Spleen (tissue), 11 donors: Measurements from ENCODE around the gene MMP15. TPM values are rescaled to one million over a fixed set of nuclear protein-coding genes. Genes with fewer than 3 reads are reported as not detected.
"Not testable (repeated sequence)": the region's sequence is repeated elsewhere in the genome, so short reads cannot be mapped to it uniquely, and the experiment has no call there.

Experiments
- DNase-seq: peaks from one replicate; pipeline ENCODE4 v3.0.0-alpha.2; 2020
- H3K27ac ChIP-seq, 8 donors: fragments of 200-600 bp; sonication (generic) in 7 of 8; 1 replicate in 4 of 8; 2 replicates in 4 of 8; pipeline versions ENCODE4 v1.5.0 to v1.8.0; 2016 to 2021; ENCODE audit warnings: inconsistent platforms in 4 of 8, mild to moderate bottlenecking in 4 of 8, moderate library complexity in 1 of 8
- H3K27me3 ChIP-seq, 7 donors: fragments of 200-600 bp; sonication (generic) in 6 of 7; replicated peaks in 1 of 7; 1 replicate in 4 of 7; 2 replicates in 3 of 7; pipeline versions ENCODE4 v1.5.0 to v1.8.0; 2016 to 2021; ENCODE audit warnings: inconsistent platforms in 3 of 7, mild to moderate bottlenecking in 1 of 7
- H3K36me3 ChIP-seq, 6 donors: fragments of 200-600 bp; sonication (generic) in 5 of 6; 1 replicate in 4 of 6; 2 replicates in 2 of 6; pipeline versions ENCODE4 v1.5.0 to v1.8.0; 2016 to 2021; ENCODE audit warnings: inconsistent platforms in 2 of 6
- H3K4me1 ChIP-seq, 6 donors: fragments of 200-600 bp; sonication (generic) in 5 of 6; 1 replicate in 3 of 6; 2 replicates in 3 of 6; pipeline versions ENCODE4 v1.5.0 to v1.8.0; 2016 to 2021; ENCODE audit warnings: inconsistent platforms in 3 of 6
- H3K4me3 ChIP-seq, 8 donors: fragments of 200-600 bp; sonication (generic) in 7 of 8; 1 replicate in 4 of 8; 2 replicates in 4 of 8; pipeline versions ENCODE4 v1.5.0 to v1.8.0; 2016 to 2021; ENCODE audit warnings: inconsistent platforms in 4 of 8, mild to moderate bottlenecking in 4 of 8, moderate library complexity in 2 of 8
- H3K9me3 ChIP-seq, 8 donors: fragments of 200-600 bp; sonication (generic) in 7 of 8; 1 replicate in 4 of 8; 2 replicates in 4 of 8; pipeline versions ENCODE4 v1.5.0 to v1.8.0; 2016 to 2021; ENCODE audit warnings: inconsistent platforms in 4 of 8
- POLR2A ChIP-seq, 3 donors: fragments of 450-650 bp; IDR thresholded peaks; one replicate each; pipeline ENCODE4 v1.5.1; 2017; ENCODE audit warnings: antibody characterized with exemption in 3 of 3, mild to moderate bottlenecking in 1 of 3
- POLR2AphosphoS5 ChIP-seq, 3 donors: sonication (generic); formaldehyde crosslinking; IDR thresholded peaks; one replicate each; pipeline ENCODE4 v1.5.1; 2017; ENCODE audit warnings: antibody characterized with exemption in 3 of 3
- WGBS, 5 donors: extraction: QIAGEN DNeasy Blood & Tissue Kit in 3 of 5; methylation state at CpG; one replicate each; pipeline versions ENCODE4 v1.1.5 to v1.1.7; 2013 to 2018; 5-methylcytosine and 5-hydroxymethylcytosine counted together
- intact Hi-C: fragments of 100-400 bp; cut with DNase I; formaldehyde crosslinking; loops from one replicate; pipeline ENCODE4 v1.15.0; 2023; ENCODE audit warnings: low total_unique reads
- polyA plus RNA-seq, 3 donors: library from polyadenylated mRNA; stranded (reverse); fragments of 200-250 nt; gene quantifications; one replicate each; pipeline ENCODE4 v1.2.1, GENCODE V29; 2013
- total RNA-seq, 7 donors: library from RNA; depleted of rRNA in 3 of 7; stranded (reverse); fragments of >200 nt in 3 of 7; fragmentation: NEBNext Ultra II Directional in 4 of 7; extraction: Animal tissue kit (Norgen Biotek cat#: 25700) in 4 of 7; gene quantifications; one replicate each; pipeline versions ENCODE4 v1.1.0 to v1.2.1, GENCODE V29; 2016 to 2021
- TF ChIP-seq, protein P1 (sequence below), 11 experiments: fragments of 200-600 bp in 7 of 11; fragments of 450-650 bp in 4 of 11; sonication (generic) in 4 of 11; IDR thresholded peaks in 8 of 11; conservative IDR thresholded peaks in 3 of 11; 1 replicate in 7 of 11; 2 replicates in 4 of 11; pipeline versions ENCODE4 v1.4.0 to v1.8.0; 2016 to 2021; ENCODE audit warnings: antibody characterized with exemption in 11 of 11, inconsistent platforms in 4 of 11, mild to moderate bottlenecking in 1 of 11
- donor health status: healthy with polysubstance abuse.
- donor health status: DM: no; HTN: no; CAD: no; lungs with moderate emphysema.
- donor health status: DM: no; HTN: no; CAD: no.
- donor health status: Bipolar disorder and iron deficiency.
- donor health status: healthy.
- donor health status: DM: no; HTN: no; CAD: no.
- donor health status: DM: yes; HTN: yes; CAD: no.

MMP15 gene
- total and polyA plus RNA-seq, 10 donors, result 2.3 to 24.2 (median 14.0) TPM

DNA sequence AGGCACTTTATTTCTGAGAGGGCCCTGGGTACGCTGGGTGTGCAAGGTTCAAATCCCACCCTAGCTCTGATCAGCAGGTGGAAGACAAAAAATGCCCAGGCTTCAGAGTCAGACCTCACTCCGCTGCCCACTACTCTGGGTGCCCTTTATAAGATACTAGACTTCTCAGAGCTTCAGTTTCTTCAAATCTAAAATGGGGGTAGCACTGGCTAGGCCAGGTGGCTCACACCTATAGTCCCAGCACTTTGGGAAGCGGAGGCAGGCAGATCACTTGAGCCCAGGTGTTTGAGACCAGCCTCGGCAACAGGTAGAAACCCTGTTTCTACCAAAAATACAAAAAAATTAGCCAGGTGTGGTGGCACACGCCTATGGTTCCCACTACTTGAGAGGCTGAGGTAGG lies 22.6 kb upstream of the MMP15 start:
- Histone ChIP-seq H3K4me3 (no peak overlapping the region), H3K27ac (no peak overlapping the region), H3K27me3 (no peaks in the 10 kb centered on the region), H3K9me3 (peaks cover 0 to 5% (median 2%) of the 10 kb centered on the region in 8 donors), H3K36me3 (peaks cover 0 to 57% (median 16%) of the 10 kb centered on the region in 6 donors), H3K4me1 (peaks cover 9 to 69% (median 42%) of the 10 kb centered on the region in 6 donors)
- DNase-seq, result peak; percentile 57
- TF ChIP-seq POLR2AphosphoS5 (IDR thresholded peaks at IDR 0.05) (no peak), POLR2A (IDR thresholded peaks at IDR 0.05) (no peak)
- TF ChIP-seq, protein P1, sequence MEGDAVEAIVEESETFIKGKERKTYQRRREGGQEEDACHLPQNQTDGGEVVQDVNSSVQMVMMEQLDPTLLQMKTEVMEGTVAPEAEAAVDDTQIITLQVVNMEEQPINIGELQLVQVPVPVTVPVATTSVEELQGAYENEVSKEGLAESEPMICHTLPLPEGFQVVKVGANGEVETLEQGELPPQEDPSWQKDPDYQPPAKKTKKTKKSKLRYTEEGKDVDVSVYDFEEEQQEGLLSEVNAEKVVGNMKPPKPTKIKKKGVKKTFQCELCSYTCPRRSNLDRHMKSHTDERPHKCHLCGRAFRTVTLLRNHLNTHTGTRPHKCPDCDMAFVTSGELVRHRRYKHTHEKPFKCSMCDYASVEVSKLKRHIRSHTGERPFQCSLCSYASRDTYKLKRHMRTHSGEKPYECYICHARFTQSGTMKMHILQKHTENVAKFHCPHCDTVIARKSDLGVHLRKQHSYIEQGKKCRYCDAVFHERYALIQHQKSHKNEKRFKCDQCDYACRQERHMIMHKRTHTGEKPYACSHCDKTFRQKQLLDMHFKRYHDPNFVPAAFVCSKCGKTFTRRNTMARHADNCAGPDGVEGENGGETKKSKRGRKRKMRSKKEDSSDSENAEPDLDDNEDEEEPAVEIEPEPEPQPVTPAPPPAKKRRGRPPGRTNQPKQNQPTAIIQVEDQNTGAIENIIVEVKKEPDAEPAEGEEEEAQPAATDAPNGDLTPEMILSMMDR (IDR thresholded peaks at IDR 0.05 in 8 of 11, conservative IDR thresholded peaks at IDR 0.05 in 3 of 11), result no peak
- 93 to 99% (median 95%) methylated on average over 5 of the region's 5 CpGs for WGBS, 5 donors
- intact Hi-C loops, result loop anchor here (10.0 kb wide), 2 partner anchors 248 to 408 kb away; no protein-coding TSS in a partner anchor

GRCh38 chr16:58004736-58005135 lies 20.8 kb upstream of the MMP15 start:
- intact Hi-C loops, result loop anchor here (2.0 to 10.0 kb wide), 3 partner anchors 104 to 410 kb away; no protein-coding TSS in a partner anchor
- not testable (repeated sequence) for H3K27me3 ChIP-seq, H3K9me3 ChIP-seq, H3K27ac ChIP-seq, H3K4me3 ChIP-seq
- DNase-seq, result peak; percentile 61
- Histone ChIP-seq H3K36me3 (peaks cover 0 to 69% (median 18%) of the 10 kb centered on the region in 6 donors), H3K4me1 (peaks cover 0 to 51% (median 24%) of the 10 kb centered on the region in 6 donors)
- 90 to 96% (median 91%) methylated on average over 12 of the region's 12 CpGs for WGBS, 5 donors

GRCh38 chr16:58009856-58010416 lies 15.6 kb upstream of the MMP15 start:
- peaks cover 0 to 5% (median 2%) of the 10 kb centered on the region in 8 donors for H3K9me3 ChIP-seq
- intact Hi-C loops, result loop anchor here (10.0 kb wide), 2 partner anchors 255 to 415 kb away; no protein-coding TSS in a partner anchor
- TF ChIP-seq POLR2A (IDR thresholded peaks at IDR 0.05) (no peak), POLR2AphosphoS5 (IDR thresholded peaks at IDR 0.05) (no peak)
- TF ChIP-seq, protein P1 (IDR thresholded peaks at IDR 0.05 in 8 of 11, conservative IDR thresholded peaks at IDR 0.05 in 3 of 11), result no peak
- WGBS, 5 donors, result 87 to 92% (median 88%) methylated on average over 11 of the region's 11 CpGs
- H3K27ac ChIP-seq, result no peak overlapping the region
- peaks cover 2 to 94% (median 44%) of the 10 kb centered on the region in 6 donors for H3K36me3 ChIP-seq
- peak; percentile 54 for DNase-seq
- H3K4me1 ChIP-seq, result peaks cover 0 to 8% (median 4%) of the 10 kb centered on the region in 6 donors
- no peaks in the 10 kb centered on the region for H3K27me3 ChIP-seq
- no peak overlapping the region for H3K4me3 ChIP-seq

- 79 to 89% (median 87%) methylated on average over 3 of the region's 3 CpGs for WGBS, 5 donors
- no peak overlapping the region for H3K4me3 ChIP-seq
- no peak overlapping the region for H3K27ac ChIP-seq
- DNase-seq, result peak; percentile 5
- no peak for TF ChIP-seq POLR2AphosphoS5 (IDR thresholded peaks at IDR 0.05)
- peaks cover 0 to 2% (median 0%) of the 10 kb centered on the region in 6 donors for H3K4me1 ChIP-seq
- H3K9me3 ChIP-seq, result peaks cover 0 to 5% (median 2%) of the 10 kb centered on the region in 8 donors
- H3K27me3 ChIP-seq, result no peaks in the 10 kb centered on the region
- H3K36me3 ChIP-seq, result peaks cover 2 to 96% (median 44%) of the 10 kb centered on the region in 6 donors
- intact Hi-C loops, result no loop called here
Measured at GRCh38 chr16:58010886-58011285, 14.7 kb upstream of the MMP15 start.

DNA sequence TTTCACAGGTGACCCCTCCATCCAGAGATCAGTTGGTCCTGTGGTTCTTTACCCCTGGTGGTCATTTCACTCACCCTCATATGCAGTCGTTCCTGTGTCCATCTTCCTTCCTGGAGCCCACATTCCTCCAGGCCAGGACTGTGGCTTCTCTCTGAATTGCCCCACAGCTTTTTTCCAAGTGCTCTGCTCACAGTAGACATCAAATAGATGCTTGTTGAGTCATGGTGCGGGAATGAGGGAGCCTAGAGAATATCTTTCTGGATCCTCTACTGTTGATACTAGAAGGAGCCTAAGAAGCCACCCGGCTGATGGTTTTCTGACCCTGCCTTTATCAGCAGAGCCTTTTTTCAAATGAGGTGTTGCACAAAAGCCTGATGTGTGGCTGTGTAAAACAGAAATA lies 13.9 kb upstream of the MMP15 start:
- Histone ChIP-seq H3K27me3 (no peaks in the 10 kb centered on the region), H3K4me1 (no peaks in the 10 kb centered on the region), H3K27ac (no peak overlapping the region), H3K4me3 (no peak overlapping the region), H3K36me3 (peaks cover 2 to 96% (median 39%) of the 10 kb centered on the region in 6 donors), H3K9me3 (peaks cover 0 to under 1% (median under 1%) of the 10 kb centered on the region in 8 donors)
- TF ChIP-seq, protein P1 (IDR thresholded peaks at IDR 0.05 in 8 of 11, conservative IDR thresholded peaks at IDR 0.05 in 3 of 11), result no peak
- no peak for TF ChIP-seq POLR2AphosphoS5 (IDR thresholded peaks at IDR 0.05)
- TF ChIP-seq POLR2A (IDR thresholded peaks at IDR 0.05), result no peak
- intact Hi-C loops, result no loop called here
- WGBS, 5 donors, result 84 to 91% (median 88%) methylated on average over 3 of the region's 3 CpGs
- no peak for DNase-seq
